Stimulated activated memory B cell treated with anti-CD40 and anti-IgM and Interleukin-4, amounts not matched to agents 10 μg/mL and 1 μg/mL and 100 μg/mL, for 72 hours (primary cell): ENCODE results near the gene ATF7IP.
"Not testable (repeated sequence)": the region's sequence is repeated elsewhere in the genome, so short reads cannot be mapped to it uniquely, and the experiment has no call there.

Source experiments
- ATAC-seq: fragments of 150-1000 bp; cut with Tn5 transposase; 2 replicates; pipeline ENCODE4 v1.10.0; 2021
- H3K27ac Mint-ChIP-seq: one replicate; pipeline ENCODE4 v1.8.0; 2022; ENCODE audit warnings: mild to moderate bottlenecking, mixed read lengths
- H3K27me3 Mint-ChIP-seq: one replicate; pipeline ENCODE4 v1.8.0; 2022; ENCODE audit warnings: mixed read lengths
- H3K36me3 Mint-ChIP-seq: one replicate; pipeline ENCODE4 v1.8.0; 2022; ENCODE audit warnings: mixed read lengths
- H3K4me1 Mint-ChIP-seq: one replicate; pipeline ENCODE4 v1.8.0; 2022; ENCODE audit warnings: mixed read lengths
- H3K4me3 Mint-ChIP-seq: one replicate; pipeline ENCODE4 v1.8.0; 2022; ENCODE audit warnings: mild to moderate bottlenecking, moderate library complexity, mixed read lengths
- H3K9me3 Mint-ChIP-seq: one replicate; pipeline ENCODE4 v1.8.0; 2022; ENCODE audit warnings: mixed read lengths

Gene ATF7IP, protein sequence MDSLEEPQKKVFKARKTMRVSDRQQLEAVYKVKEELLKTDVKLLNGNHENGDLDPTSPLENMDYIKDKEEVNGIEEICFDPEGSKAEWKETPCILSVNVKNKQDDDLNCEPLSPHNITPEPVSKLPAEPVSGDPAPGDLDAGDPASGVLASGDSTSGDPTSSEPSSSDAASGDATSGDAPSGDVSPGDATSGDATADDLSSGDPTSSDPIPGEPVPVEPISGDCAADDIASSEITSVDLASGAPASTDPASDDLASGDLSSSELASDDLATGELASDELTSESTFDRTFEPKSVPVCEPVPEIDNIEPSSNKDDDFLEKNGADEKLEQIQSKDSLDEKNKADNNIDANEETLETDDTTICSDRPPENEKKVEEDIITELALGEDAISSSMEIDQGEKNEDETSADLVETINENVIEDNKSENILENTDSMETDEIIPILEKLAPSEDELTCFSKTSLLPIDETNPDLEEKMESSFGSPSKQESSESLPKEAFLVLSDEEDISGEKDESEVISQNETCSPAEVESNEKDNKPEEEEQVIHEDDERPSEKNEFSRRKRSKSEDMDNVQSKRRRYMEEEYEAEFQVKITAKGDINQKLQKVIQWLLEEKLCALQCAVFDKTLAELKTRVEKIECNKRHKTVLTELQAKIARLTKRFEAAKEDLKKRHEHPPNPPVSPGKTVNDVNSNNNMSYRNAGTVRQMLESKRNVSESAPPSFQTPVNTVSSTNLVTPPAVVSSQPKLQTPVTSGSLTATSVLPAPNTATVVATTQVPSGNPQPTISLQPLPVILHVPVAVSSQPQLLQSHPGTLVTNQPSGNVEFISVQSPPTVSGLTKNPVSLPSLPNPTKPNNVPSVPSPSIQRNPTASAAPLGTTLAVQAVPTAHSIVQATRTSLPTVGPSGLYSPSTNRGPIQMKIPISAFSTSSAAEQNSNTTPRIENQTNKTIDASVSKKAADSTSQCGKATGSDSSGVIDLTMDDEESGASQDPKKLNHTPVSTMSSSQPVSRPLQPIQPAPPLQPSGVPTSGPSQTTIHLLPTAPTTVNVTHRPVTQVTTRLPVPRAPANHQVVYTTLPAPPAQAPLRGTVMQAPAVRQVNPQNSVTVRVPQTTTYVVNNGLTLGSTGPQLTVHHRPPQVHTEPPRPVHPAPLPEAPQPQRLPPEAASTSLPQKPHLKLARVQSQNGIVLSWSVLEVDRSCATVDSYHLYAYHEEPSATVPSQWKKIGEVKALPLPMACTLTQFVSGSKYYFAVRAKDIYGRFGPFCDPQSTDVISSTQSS

DNA sequence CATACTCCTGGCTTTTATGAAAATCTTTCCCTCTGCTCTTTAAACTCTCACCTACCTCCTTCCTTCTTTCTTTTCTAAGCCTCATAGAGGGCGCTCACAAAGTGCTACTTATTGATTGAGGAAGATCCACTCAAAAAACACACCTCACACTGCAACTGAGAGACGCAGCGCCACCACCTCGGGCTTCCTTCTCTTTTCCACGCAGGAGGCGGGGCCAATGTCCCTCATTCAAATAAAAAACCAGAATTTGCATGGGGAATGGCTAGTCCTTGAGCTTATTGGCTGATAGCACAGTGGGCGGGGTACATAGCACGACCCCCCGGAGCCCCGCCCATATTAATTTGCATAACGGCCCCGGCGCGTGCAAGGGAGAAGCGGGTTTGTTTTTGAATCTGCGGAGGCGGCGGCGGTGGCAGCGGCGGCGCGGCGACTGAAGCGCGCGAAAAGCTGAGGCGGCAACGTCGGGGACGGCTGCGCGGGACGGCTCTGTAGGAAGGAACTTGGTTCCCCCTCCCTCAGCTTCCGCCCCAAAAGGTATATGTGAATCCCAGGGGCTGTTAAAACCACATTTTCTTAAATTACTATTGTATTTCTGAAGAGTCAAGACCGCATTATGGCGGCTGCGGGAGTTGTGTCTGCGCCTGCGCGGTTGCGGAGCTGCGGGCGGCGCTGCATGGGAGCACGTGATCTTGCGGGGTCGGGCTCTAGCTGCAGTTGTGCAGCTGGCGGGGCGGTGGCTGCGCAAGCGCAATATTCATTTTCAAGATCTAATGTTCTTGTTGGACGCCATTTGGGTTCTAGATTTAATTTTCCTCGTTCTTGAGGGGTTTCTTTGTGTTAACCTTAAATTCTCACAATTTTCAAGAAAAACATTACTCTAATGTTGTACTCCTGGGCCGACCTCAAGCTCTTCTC lies at the start of gene ATF7IP:
Gene ATF7IP (plus strand): TSS at position 389 of the 915 bp plus-strand sequence. CDS start 58,234 bp downstream, outside the sequence.
- no peaks in the 10 kb centered on the region for H3K27me3 Mint-ChIP-seq
- peak within 1 kb of the TSS; percentile 83 for H3K4me3 Mint-ChIP-seq
- H3K36me3 Mint-ChIP-seq, result peaks cover 19% of the 10 kb centered on the region
- peaks cover 26% of the 10 kb centered on the region for H3K4me1 Mint-ChIP-seq
- ATAC-seq, result peak; percentile 95
- H3K27ac Mint-ChIP-seq, result peak within 1 kb of the TSS; percentile 90
- peaks cover 6% of the 10 kb centered on the region for H3K9me3 Mint-ChIP-seq

- no peak for ATAC-seq
- H3K4me3 Mint-ChIP-seq, result no peak overlapping the region
- H3K9me3 Mint-ChIP-seq, result peaks cover 6% of the 10 kb centered on the region
- H3K4me1 Mint-ChIP-seq, result peaks cover 25% of the 10 kb centered on the region
- peak overlapping the region; percentile 32 for H3K27ac Mint-ChIP-seq
- no peaks in the 10 kb centered on the region for H3K27me3 Mint-ChIP-seq
- peaks cover 7% of the 10 kb centered on the region for H3K36me3 Mint-ChIP-seq
Measured at GRCh38 chr12:14317362-14318146, 47.9 kb upstream of the ATF7IP start.

DNA sequence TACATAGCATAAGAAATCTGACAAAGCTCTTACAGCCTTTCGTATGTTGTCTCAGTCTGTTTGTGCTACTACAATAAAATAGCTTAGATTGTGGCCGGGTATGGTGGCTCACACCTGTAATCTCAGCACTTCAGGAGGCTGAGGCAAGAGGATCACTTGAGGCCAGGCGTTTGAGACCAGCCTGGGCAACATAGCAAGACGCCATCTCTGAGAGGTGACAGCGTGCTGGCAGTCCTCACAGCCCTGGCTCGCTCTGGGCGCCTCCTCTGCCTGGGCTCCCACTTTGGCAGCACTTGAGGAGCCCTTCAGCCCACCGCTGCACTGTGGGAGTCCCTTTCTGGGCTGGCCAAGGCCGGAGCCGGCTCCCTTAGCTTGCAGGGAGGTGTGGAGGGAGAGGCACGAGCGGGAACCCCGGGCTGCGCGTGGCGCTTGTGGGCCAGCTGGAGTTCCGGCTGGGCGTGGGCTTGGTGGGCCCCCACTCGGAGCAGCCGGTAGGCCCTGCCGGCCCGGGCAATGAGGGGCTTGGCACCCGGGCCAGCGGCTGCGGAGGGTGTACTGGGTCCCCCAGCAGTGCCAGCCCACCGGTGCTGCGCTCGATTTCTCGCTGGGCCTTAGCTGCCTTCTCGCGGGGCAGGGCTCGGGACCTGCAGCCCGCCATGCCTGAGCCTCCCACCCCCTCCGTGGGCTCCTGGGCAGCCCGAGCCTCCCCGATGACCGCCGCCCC lies 45.6 kb upstream of the ATF7IP start:
- H3K27me3 Mint-ChIP-seq, ATAC-seq, H3K9me3 Mint-ChIP-seq, H3K27ac Mint-ChIP-seq, H3K4me3 Mint-ChIP-seq, H3K36me3 Mint-ChIP-seq: not testable (repeated sequence)
- H3K4me1 Mint-ChIP-seq, result peaks cover 21% of the 10 kb centered on the region

GRCh38 chr12:14322403-14322802 lies 43.1 kb upstream of the ATF7IP start:
- Mint-ChIP-seq H3K27ac (no peak overlapping the region), H3K27me3 (no peaks in the 10 kb centered on the region), H3K9me3 (no peaks in the 10 kb centered on the region), H3K4me3 (no peak overlapping the region), H3K4me1 (peaks cover 19% of the 10 kb centered on the region), H3K36me3 (no peaks in the 10 kb centered on the region)
- no peak for ATAC-seq

DNA sequence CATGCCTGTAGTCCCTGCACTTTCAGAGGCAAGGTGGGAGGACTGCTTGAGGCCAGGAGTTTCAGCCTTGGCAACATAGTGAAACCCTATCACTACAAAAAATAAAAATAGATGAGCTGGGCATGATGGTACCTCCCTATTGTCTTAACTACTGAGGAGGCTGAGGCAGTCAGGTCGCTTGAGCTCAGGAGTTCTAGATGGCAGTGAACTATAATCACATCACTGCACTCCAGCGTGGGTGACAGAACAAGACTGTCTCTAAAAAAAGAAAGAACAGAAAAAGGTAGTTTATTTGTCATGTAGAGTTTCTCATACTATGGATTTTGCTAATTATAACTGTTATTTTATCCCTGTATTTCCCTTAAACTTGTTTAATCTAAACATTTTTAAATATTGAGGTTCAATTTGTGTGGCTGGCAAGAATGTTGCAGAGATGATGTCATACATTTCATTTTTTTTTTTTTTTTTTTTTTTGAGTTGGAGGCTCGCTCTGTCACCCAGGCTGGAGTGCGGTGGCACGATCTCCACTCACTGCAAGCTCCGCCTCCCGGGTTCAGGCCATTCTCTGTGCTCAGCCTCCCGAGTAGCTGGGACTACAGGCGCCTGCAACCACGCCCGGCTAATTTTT lies 39.7 kb upstream of the ATF7IP start:
- no peaks in the 10 kb centered on the region for H3K27me3 Mint-ChIP-seq
- no peaks in the 10 kb centered on the region for H3K36me3 Mint-ChIP-seq
- H3K4me1 Mint-ChIP-seq, result peaks cover 24% of the 10 kb centered on the region
- no peaks in the 10 kb centered on the region for H3K9me3 Mint-ChIP-seq
- no peak overlapping the region for H3K4me3 Mint-ChIP-seq
- no peak for ATAC-seq
- no peak overlapping the region for H3K27ac Mint-ChIP-seq

DNA sequence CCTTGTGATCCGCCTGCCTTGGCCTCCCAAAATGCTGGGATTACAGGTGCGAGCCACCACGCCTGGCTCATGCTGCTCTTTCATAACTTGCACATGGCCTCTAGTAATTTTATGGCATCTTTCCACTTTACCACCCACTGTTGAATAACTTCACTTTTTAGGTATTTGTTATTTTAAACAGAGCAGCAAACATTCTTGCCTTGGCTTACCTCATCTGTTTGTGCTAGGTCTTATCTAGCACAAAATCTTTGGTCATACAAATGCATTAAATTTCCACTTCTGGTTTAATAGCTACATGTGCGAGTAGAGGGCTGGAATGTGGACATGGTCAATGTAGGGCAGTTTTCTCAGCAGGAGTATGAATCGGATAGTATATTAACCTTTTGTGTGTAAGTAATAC lies 38.8 kb upstream of the ATF7IP start:
- no peak overlapping the region for H3K27ac Mint-ChIP-seq
- H3K36me3 Mint-ChIP-seq, result no peaks in the 10 kb centered on the region
- no peak overlapping the region for H3K4me3 Mint-ChIP-seq
- no peak for ATAC-seq
- peaks cover 16% of the 10 kb centered on the region for H3K4me1 Mint-ChIP-seq
- no peaks in the 10 kb centered on the region for H3K9me3 Mint-ChIP-seq
- H3K27me3 Mint-ChIP-seq, result no peaks in the 10 kb centered on the region

DNA sequence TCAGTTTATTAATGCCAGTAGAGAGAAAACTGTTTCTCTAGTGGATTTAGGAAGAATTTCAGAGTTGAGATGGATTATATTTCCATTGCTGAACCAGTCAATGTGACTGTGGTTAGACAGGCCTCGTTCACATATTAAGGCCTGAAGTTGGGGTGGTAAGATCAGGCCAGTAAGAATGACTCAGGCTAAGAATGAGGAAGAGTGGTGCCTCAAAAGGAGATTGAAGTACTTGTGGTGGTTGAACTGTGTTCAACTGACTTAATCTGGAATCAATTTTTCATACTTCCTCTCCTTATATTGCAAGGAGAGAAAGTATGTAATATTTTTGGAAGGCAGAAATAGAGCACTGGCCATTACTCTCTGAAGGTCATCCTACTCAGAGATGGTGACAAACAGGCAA lies 37.8 kb upstream of the ATF7IP start:
- H3K4me1 Mint-ChIP-seq, result peaks cover 6% of the 10 kb centered on the region
- no peak overlapping the region for H3K4me3 Mint-ChIP-seq
- H3K36me3 Mint-ChIP-seq, result peaks cover 6% of the 10 kb centered on the region
- no peaks in the 10 kb centered on the region for H3K27me3 Mint-ChIP-seq
- H3K9me3 Mint-ChIP-seq, result peaks cover 2% of the 10 kb centered on the region
- H3K27ac Mint-ChIP-seq, result peak overlapping the region; percentile 63
- peak; percentile 67 for ATAC-seq

DNA sequence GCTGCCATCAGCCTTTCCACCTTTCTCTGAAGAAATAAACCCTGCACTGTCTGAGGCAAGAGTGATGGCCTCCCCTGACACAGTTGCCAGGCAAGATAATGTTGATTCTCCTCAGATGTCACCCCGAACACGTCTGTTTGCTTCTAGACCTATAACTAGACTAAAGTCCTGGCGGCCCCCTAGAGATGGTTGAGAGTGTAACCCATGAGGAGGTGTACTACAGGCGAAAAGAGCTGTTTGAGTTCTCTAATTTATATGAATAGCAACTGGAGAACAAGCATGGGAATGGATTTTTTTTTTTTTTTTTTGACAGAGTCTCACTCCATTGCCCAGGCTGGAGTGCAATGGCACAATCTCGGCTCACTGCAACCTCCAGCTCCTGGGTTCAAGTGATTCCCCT lies 33.0 kb upstream of the ATF7IP start:
- H3K36me3 Mint-ChIP-seq, result peaks cover 20% of the 10 kb centered on the region
- no peak overlapping the region for H3K27ac Mint-ChIP-seq
- H3K27me3 Mint-ChIP-seq, result no peaks in the 10 kb centered on the region
- peaks cover 12% of the 10 kb centered on the region for H3K9me3 Mint-ChIP-seq
- ATAC-seq, result no peak
- no peak overlapping the region for H3K4me3 Mint-ChIP-seq
- H3K4me1 Mint-ChIP-seq, result peaks cover 4% of the 10 kb centered on the region

DNA sequence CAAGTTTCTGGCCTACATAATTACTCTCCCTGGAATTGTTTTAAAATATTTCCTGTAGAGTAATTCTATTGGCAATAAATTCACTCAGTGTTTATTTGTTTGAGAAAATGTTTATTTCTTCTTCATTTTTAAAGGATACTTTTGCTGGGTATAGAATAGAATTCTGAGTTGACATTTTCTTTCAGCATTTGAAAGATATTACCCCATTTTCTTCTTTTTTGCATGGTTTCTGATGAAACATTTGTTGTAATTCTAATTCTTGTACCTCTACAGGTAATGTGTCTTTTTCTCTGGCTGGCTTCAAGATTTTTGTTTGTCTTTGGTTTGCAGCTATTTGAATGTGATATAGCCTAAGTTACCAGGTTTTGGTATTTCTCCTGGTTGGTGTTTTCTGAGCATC lies 25.1 kb upstream of the ATF7IP start:
- Mint-ChIP-seq H3K4me1 (no peaks in the 10 kb centered on the region), H3K27ac (no peak overlapping the region), H3K9me3 (peaks cover 40% of the 10 kb centered on the region), H3K36me3 (peaks cover 36% of the 10 kb centered on the region), H3K27me3 (no peaks in the 10 kb centered on the region), H3K4me3 (no peak overlapping the region)
- no peak for ATAC-seq

GRCh38 chr12:14351524-14351923 lies 14.0 kb upstream of the ATF7IP start:
- not testable (repeated sequence) for H3K27me3 Mint-ChIP-seq, H3K27ac Mint-ChIP-seq, ATAC-seq, H3K4me3 Mint-ChIP-seq, H3K4me1 Mint-ChIP-seq
- Mint-ChIP-seq H3K9me3 (peaks cover 26% of the 10 kb centered on the region), H3K36me3 (peaks cover 36% of the 10 kb centered on the region)

- H3K27me3 Mint-ChIP-seq, H3K27ac Mint-ChIP-seq, ATAC-seq, H3K4me3 Mint-ChIP-seq, H3K4me1 Mint-ChIP-seq: not testable (repeated sequence)
- H3K9me3 Mint-ChIP-seq, result peaks cover 26% of the 10 kb centered on the region
- H3K36me3 Mint-ChIP-seq, result peaks cover 36% of the 10 kb centered on the region
Measured at GRCh38 chr12:14352066-14352465, 13.4 kb upstream of the ATF7IP start.

DNA sequence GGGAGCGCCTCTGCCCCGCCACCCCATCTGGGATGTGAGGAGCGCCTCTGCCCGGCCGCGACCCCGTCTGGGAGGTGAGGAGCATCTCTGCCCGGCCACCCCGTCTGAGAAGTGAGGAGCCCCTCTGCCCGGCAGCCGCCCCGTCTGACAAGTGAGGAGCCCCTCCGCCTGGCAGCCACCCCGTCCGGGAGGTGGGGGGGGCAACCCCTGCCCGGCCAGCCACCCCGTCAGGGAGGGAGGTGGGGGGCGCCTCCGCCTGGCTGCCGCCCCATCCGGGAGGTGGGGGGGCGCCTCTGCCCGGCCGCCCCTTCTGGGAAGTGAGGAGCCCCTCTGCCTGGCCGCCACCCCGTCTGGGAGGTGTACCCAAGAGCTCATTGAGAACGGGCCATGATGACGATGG lies 10.8 kb upstream of the ATF7IP start:
- H3K36me3 Mint-ChIP-seq, result peaks cover 26% of the 10 kb centered on the region
- H3K4me1 Mint-ChIP-seq, H3K27me3 Mint-ChIP-seq, ATAC-seq, H3K27ac Mint-ChIP-seq, H3K4me3 Mint-ChIP-seq: not testable (repeated sequence)
- peaks cover 24% of the 10 kb centered on the region for H3K9me3 Mint-ChIP-seq

DNA sequence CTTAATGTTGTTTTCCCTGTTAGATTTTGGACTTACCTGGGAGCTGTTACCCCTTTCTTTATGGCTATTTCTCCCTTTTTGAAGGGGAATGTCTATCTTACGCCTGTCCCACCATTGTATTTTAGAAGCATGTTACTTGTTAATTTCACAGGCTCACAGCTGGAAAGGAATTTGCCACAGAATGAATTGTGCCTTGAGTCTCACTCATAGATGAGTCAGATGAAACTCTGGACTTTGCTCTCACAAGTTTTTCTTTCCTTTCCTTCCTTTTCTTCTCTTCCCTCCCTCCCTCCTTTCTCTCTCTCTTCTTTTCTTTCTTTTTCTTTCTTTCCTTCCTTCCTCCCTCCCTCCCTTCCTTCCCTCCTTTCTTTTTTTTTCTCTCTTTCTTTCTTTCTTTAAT lies 9.3 kb upstream of the ATF7IP start:
- Mint-ChIP-seq H3K27me3 (no peaks in the 10 kb centered on the region), H3K9me3 (peaks cover 14% of the 10 kb centered on the region), H3K36me3 (peaks cover 14% of the 10 kb centered on the region), H3K27ac (no peak overlapping the region), H3K4me1 (no peaks in the 10 kb centered on the region), H3K4me3 (no peak overlapping the region)
- no peak for ATAC-seq
